ENCODE results near the gene SRCIN1.

SRCIN1 gene

GRCh38 chr17:38557836-38558727 is 47.7 kb downstream of the SRCIN1 start:
- WGBS: 6% methylated on average over 49 of the region's 52 CpGs
- peak overlapping the region; percentile 61 for H3K9ac ChIP-seq (ENCODE audit: low read length)
- H3K23ac ChIP-seq (ENCODE audit: low read length in 2 of 2): no peak overlapping the region
- H2AK5ac ChIP-seq (ENCODE audit: low read length, severe bottlenecking): no peak overlapping the region
- H3K18ac ChIP-seq (ENCODE audit: low read depth in 1 of 2, low read length in 2 of 2): no peak overlapping the region
- peak overlapping the region; percentile 98 for H3K4me2 ChIP-seq (ENCODE audit: low read length, poor library complexity, severe bottlenecking)
- no peak overlapping the region for H3K27ac ChIP-seq (ENCODE audit: low read length, poor library complexity, severe bottlenecking)
- peaks cover 19% of the 10 kb centered on the region for H3K4me1 ChIP-seq (ENCODE audit: control insufficient read depth, insufficient read depth, low read depth, low read length)
- peaks cover 52 to 90% of the 10 kb centered on the region in 2 experiments for H3K27me3 ChIP-seq (ENCODE audit: control insufficient read depth in 1 of 2, insufficient read depth in 1 of 2, low read length in 2 of 2)
- no peak overlapping the region for H3K4ac ChIP-seq (ENCODE audit: low read depth in 1 of 2, low read length in 2 of 2)
- no peaks in the 10 kb centered on the region for H3K36me3 ChIP-seq (ENCODE audit: control insufficient read depth in 1 of 2, insufficient read depth in 2 of 2, low read depth in 1 of 2, low read length in 2 of 2)
- DNase-seq: peak; percentile 90
- H4K91ac ChIP-seq (ENCODE audit: low read length): no peak overlapping the region
- H2BK15ac ChIP-seq (ENCODE audit: low read depth, poor library complexity, severe bottlenecking): no peak overlapping the region
- H2AFZ ChIP-seq (ENCODE audit: low read depth, low read length): peak overlapping the region; percentile 20
- peak overlapping the region; percentile 26 to 73 for H3K4me3 ChIP-seq (ENCODE audit: insufficient read depth in 1 of 2, low read depth in 1 of 2, low read length in 2 of 2)
- H3K14ac ChIP-seq (ENCODE audit: low read length in 2 of 2): no peak overlapping the region
- H4K8ac ChIP-seq (ENCODE audit: low read length): no peak overlapping the region
- H2BK120ac ChIP-seq (ENCODE audit: low read depth, low read length): no peak overlapping the region
- no peaks in the 10 kb centered on the region for H3K9me3 ChIP-seq (ENCODE audit: control insufficient read depth, low read length)
- H3K79me1 ChIP-seq (replicated peaks; ENCODE audit: low read length, poor library complexity, severe bottlenecking): no peaks in the 10 kb centered on the region
- no peak overlapping the region for H2BK5ac ChIP-seq (ENCODE audit: low read depth, low read length, poor library complexity, severe bottlenecking)
- H2BK12ac ChIP-seq (ENCODE audit: low read length in 2 of 2): no peak overlapping the region

- H3K4me2 ChIP-seq (ENCODE audit: low read length, poor library complexity, severe bottlenecking): no peak overlapping the region
- peak overlapping the region; percentile 61 for H3K9ac ChIP-seq (ENCODE audit: low read length)
These were observed 48.4 kb downstream of the SRCIN1 start for GRCh38 chr17:38557396-38557795.

GRCh38 chr17:38556239-38556638 is 49.5 kb downstream of the SRCIN1 start:
- H2BK120ac ChIP-seq (ENCODE audit: low read depth, low read length): peak overlapping the region; percentile 64
- no peak for DNase-seq

More at GRCh38 chr17:38557396-38557795, 48.4 kb downstream of the SRCIN1 start:
- Histone ChIP-seq H3K4ac (ENCODE audit: low read depth in 1 of 2, low read length in 2 of 2) (no peak overlapping the region), H3K36me3 (ENCODE audit: control insufficient read depth in 1 of 2, insufficient read depth in 2 of 2, low read depth in 1 of 2, low read length in 2 of 2) (no peaks in the 10 kb centered on the region), H3K79me1 (replicated peaks; ENCODE audit: low read length, poor library complexity, severe bottlenecking) (no peaks in the 10 kb centered on the region), H3K4me3 (ENCODE audit: insufficient read depth in 1 of 2, low read depth in 1 of 2, low read length in 2 of 2) (peak overlapping the region in 1 of 2 experiments; percentile 73), H3K18ac (ENCODE audit: low read depth in 1 of 2, low read length in 2 of 2) (no peak overlapping the region), H2AFZ (ENCODE audit: low read depth, low read length) (no peak overlapping the region), H4K8ac (ENCODE audit: low read length) (no peak overlapping the region), H3K27ac (ENCODE audit: low read length, poor library complexity, severe bottlenecking) (no peak overlapping the region), H3K14ac (ENCODE audit: low read length in 2 of 2) (no peak overlapping the region), H2AK5ac (ENCODE audit: low read length, severe bottlenecking) (no peak overlapping the region), H2BK120ac (ENCODE audit: low read depth, low read length) (no peak overlapping the region), H2BK5ac (ENCODE audit: low read depth, low read length, poor library complexity, severe bottlenecking) (no peak overlapping the region), H2BK12ac (ENCODE audit: low read length in 2 of 2) (no peak overlapping the region), H3K27me3 (ENCODE audit: control insufficient read depth in 1 of 2, insufficient read depth in 1 of 2, low read length in 2 of 2) (peaks cover 47 to 90% of the 10 kb centered on the region in 2 experiments), H3K23ac (ENCODE audit: low read length in 2 of 2) (no peak overlapping the region), H4K91ac (ENCODE audit: low read length) (no peak overlapping the region), H2BK15ac (ENCODE audit: low read depth, poor library complexity, severe bottlenecking) (no peak overlapping the region), H3K4me1 (ENCODE audit: control insufficient read depth, insufficient read depth, low read depth, low read length) (peaks cover 19% of the 10 kb centered on the region), H3K9me3 (ENCODE audit: control insufficient read depth, low read length) (no peaks in the 10 kb centered on the region)
- DNase-seq: no peak
- 70% methylated on average over 6 of the region's 6 CpGs for WGBS

GRCh38 chr17:38554430-38555350 is 51.1 kb downstream of the SRCIN1 start:
- Histone ChIP-seq H2AFZ (ENCODE audit: low read depth, low read length) (no peak overlapping the region), H2AK5ac (ENCODE audit: low read length, severe bottlenecking) (no peak overlapping the region), H3K9ac (ENCODE audit: low read length) (no peak overlapping the region), H3K4ac (ENCODE audit: low read depth in 1 of 2, low read length in 2 of 2) (no peak overlapping the region), H3K9me3 (ENCODE audit: control insufficient read depth, low read length) (no peaks in the 10 kb centered on the region), H3K27me3 (ENCODE audit: control insufficient read depth in 1 of 2, insufficient read depth in 1 of 2, low read length in 2 of 2) (peaks cover 20 to 84% of the 10 kb centered on the region in 2 experiments), H2BK15ac (ENCODE audit: low read depth, poor library complexity, severe bottlenecking) (no peak overlapping the region), H3K36me3 (ENCODE audit: control insufficient read depth in 1 of 2, insufficient read depth in 2 of 2, low read depth in 1 of 2, low read length in 2 of 2) (no peaks in the 10 kb centered on the region), H3K4me1 (ENCODE audit: control insufficient read depth, insufficient read depth, low read depth, low read length) (peaks cover 19% of the 10 kb centered on the region), H2BK120ac (ENCODE audit: low read depth, low read length) (no peak overlapping the region), H3K4me3 (ENCODE audit: insufficient read depth in 1 of 2, low read depth in 1 of 2, low read length in 2 of 2) (no peak overlapping the region), H3K27ac (ENCODE audit: low read length, poor library complexity, severe bottlenecking) (no peak overlapping the region), H4K91ac (ENCODE audit: low read length) (no peak overlapping the region), H3K14ac (ENCODE audit: low read length in 2 of 2) (no peak overlapping the region), H3K79me1 (replicated peaks; ENCODE audit: low read length, poor library complexity, severe bottlenecking) (no peaks in the 10 kb centered on the region), H4K8ac (ENCODE audit: low read length) (no peak overlapping the region), H2BK5ac (ENCODE audit: low read depth, low read length, poor library complexity, severe bottlenecking) (no peak overlapping the region), H3K18ac (ENCODE audit: low read depth in 1 of 2, low read length in 2 of 2) (no peak overlapping the region), H2BK12ac (ENCODE audit: low read length in 2 of 2) (no peak overlapping the region), H3K23ac (ENCODE audit: low read length in 2 of 2) (no peak overlapping the region), H3K4me2 (ENCODE audit: low read length, poor library complexity, severe bottlenecking) (no peak overlapping the region)
- 62% methylated on average over 8 of the region's 8 CpGs for WGBS
- DNase-seq: no peak

More at GRCh38 chr17:38556239-38556638, 49.5 kb downstream of the SRCIN1 start:
- Histone ChIP-seq H4K91ac (ENCODE audit: low read length) (no peak overlapping the region), H3K4ac (ENCODE audit: low read depth in 1 of 2, low read length in 2 of 2) (no peak overlapping the region), H3K27me3 (ENCODE audit: control insufficient read depth in 1 of 2, insufficient read depth in 1 of 2, low read length in 2 of 2) (peaks cover 35 to 92% of the 10 kb centered on the region in 2 experiments), H3K9ac (ENCODE audit: low read length) (no peak overlapping the region), H3K79me1 (replicated peaks; ENCODE audit: low read length, poor library complexity, severe bottlenecking) (no peaks in the 10 kb centered on the region), H3K23ac (ENCODE audit: low read length in 2 of 2) (no peak overlapping the region), H3K4me2 (ENCODE audit: low read length, poor library complexity, severe bottlenecking) (no peak overlapping the region), H2BK5ac (ENCODE audit: low read depth, low read length, poor library complexity, severe bottlenecking) (no peak overlapping the region), H4K8ac (ENCODE audit: low read length) (no peak overlapping the region), H3K9me3 (ENCODE audit: control insufficient read depth, low read length) (no peaks in the 10 kb centered on the region), H2AFZ (ENCODE audit: low read depth, low read length) (no peak overlapping the region), H3K4me1 (ENCODE audit: control insufficient read depth, insufficient read depth, low read depth, low read length) (peaks cover 19% of the 10 kb centered on the region), H2AK5ac (ENCODE audit: low read length, severe bottlenecking) (no peak overlapping the region), H3K4me3 (ENCODE audit: insufficient read depth in 1 of 2, low read depth in 1 of 2, low read length in 2 of 2) (no peak overlapping the region), H3K18ac (ENCODE audit: low read depth in 1 of 2, low read length in 2 of 2) (no peak overlapping the region), H2BK15ac (ENCODE audit: low read depth, poor library complexity, severe bottlenecking) (no peak overlapping the region), H2BK12ac (ENCODE audit: low read length in 2 of 2) (no peak overlapping the region), H3K14ac (ENCODE audit: low read length in 2 of 2) (no peak overlapping the region), H3K36me3 (ENCODE audit: control insufficient read depth in 1 of 2, insufficient read depth in 2 of 2, low read depth in 1 of 2, low read length in 2 of 2) (no peaks in the 10 kb centered on the region), H3K27ac (ENCODE audit: low read length, poor library complexity, severe bottlenecking) (no peak overlapping the region)
- 90% methylated on average over 6 of the region's 6 CpGs for WGBS
